GM19240 (cell line): ENCODE results near the gene TYK2.
A peak's percentile ranks its signal among the peaks of the same experiment; 100 is the strongest.
"Not testable (repeated sequence)": the region's sequence is repeated elsewhere in the genome, so short reads cannot be mapped to it uniquely, and the experiment has no call there.

ENCODE experiments used
- DNase-seq: peaks from one replicate; pipeline ENCODE4 v3.0.0; 2011; ENCODE audit warnings: low spot score; ENCODE audit not compliant: insufficient read length

TYK2 gene

GRCh38 chr19:10408511-10409283 is 28.3 kb upstream of the TYK2 start:
- no peak for DNase-seq

GRCh38 chr19:10407096-10407495 is 26.7 kb upstream of the TYK2 start:
- no peak for DNase-seq

- DNase-seq = no peak
These were observed 25.8 kb upstream of the TYK2 start for GRCh38 chr19:10406191-10406590.

- DNase-seq = no peak
These were observed 24.8 kb upstream of the TYK2 start for GRCh38 chr19:10404888-10405820.

- DNase-seq = peak; percentile 99
These were observed 23.0 kb upstream of the TYK2 start, which contains the start of gene CDC37 for GRCh38 chr19:10403137-10404021. CDC37 (minus strand) TSS chr19:10403542; CDS start chr19:10403479, 63 bp downstream.

- no peak for DNase-seq
These were observed 22.2 kb upstream of the TYK2 start for GRCh38 chr19:10402441-10403038.

GRCh38 chr19:10399878-10400277 is 19.5 kb upstream of the TYK2 start:
- no peak for DNase-seq

- not testable (repeated sequence) for DNase-seq
These were observed 19.0 kb upstream of the TYK2 start for GRCh38 chr19:10399340-10399739.

- DNase-seq = no peak
These were observed 18.4 kb upstream of the TYK2 start for GRCh38 chr19:10398819-10399218.

- no peak for DNase-seq
These were observed 15.5 kb upstream of the TYK2 start for GRCh38 chr19:10395917-10396316.

- no peak for DNase-seq
These were observed 15.1 kb upstream of the TYK2 start for GRCh38 chr19:10395436-10395835.

GRCh38 chr19:10395003-10395402 is 14.6 kb upstream of the TYK2 start:
- DNase-seq = no peak

GRCh38 chr19:10393137-10393536 is 12.8 kb upstream of the TYK2 start:
- DNase-seq = no peak

GRCh38 chr19:10392120-10392519 is 11.7 kb upstream of the TYK2 start:
- DNase-seq = no peak

GRCh38 chr19:10390652-10391286 is 10.4 kb upstream of the TYK2 start:
- DNase-seq = peak; percentile 74

GRCh38 chr19:10389863-10390262 is 9.5 kb upstream of the TYK2 start:
- DNase-seq = no peak

- no peak for DNase-seq
These were observed 8.6 kb upstream of the TYK2 start for GRCh38 chr19:10388957-10389356.

GRCh38 chr19:10384580-10384979 is 4.2 kb upstream of the TYK2 start:
- DNase-seq = no peak

GRCh38 chr19:10383223-10383499 is 2.8 kb upstream of the TYK2 start:
- not testable (repeated sequence) for DNase-seq

- no peak for DNase-seq
These were observed 476 bp downstream of the TYK2 start for GRCh38 chr19:10379880-10380312.

- no peak for DNase-seq
These were observed 2.2 kb downstream of the TYK2 start for GRCh38 chr19:10378124-10378523.
